Sigmoid colon (tissue), 7 donors: ENCODE data around the gene SMARCE1. TPM values are rescaled to one million over a fixed set of nuclear protein-coding genes. Genes with fewer than 3 reads are reported as not detected.

Experiments
- DNase-seq: peaks from one replicate; pipeline ENCODE4 v3.0.0-alpha.2; 2019
- H3K27ac ChIP-seq, 4 donors: fragments of 200-600 bp; sonication (generic); one replicate each; pipeline ENCODE4 v1.5.1; 2016 to 2019; ENCODE audit warnings: mild to moderate bottlenecking in 1 of 4
- H3K27me3 ChIP-seq, 3 donors: fragments of 200-600 bp; sonication (generic); one replicate each; pipeline ENCODE4 v1.5.1; 2019; ENCODE audit warnings: mild to moderate bottlenecking in 1 of 3
- H3K36me3 ChIP-seq, 4 donors: fragments of 200-600 bp; sonication (generic); one replicate each; pipeline ENCODE4 v1.5.1; 2016 to 2019
- H3K4me1 ChIP-seq, 4 donors: fragments of 200-600 bp; sonication (generic); one replicate each; pipeline ENCODE4 v1.5.1; 2017 to 2019
- H3K4me3 ChIP-seq, 4 donors: fragments of 200-600 bp; sonication (generic); one replicate each; pipeline ENCODE4 v1.5.1; 2017 to 2019; ENCODE audit warnings: mild to moderate bottlenecking in 2 of 4, moderate library complexity in 1 of 4
- H3K9me3 ChIP-seq, 4 donors: fragments of 200-600 bp in 3 of 4; sonication (generic) in 3 of 4; one replicate each; pipeline versions ENCODE4 v1.5.1 to v1.6.1; 2013 to 2019
- CTCF ChIP-seq, 4 experiments: fragments of 450-650 bp in 3 of 4; fragments of 200-600 bp in 1 of 4; IDR thresholded peaks; one replicate each; pipeline ENCODE4 v1.5.1; 2016 to 2019; ENCODE audit warnings: antibody characterized with exemption in 4 of 4, mild to moderate bottlenecking in 3 of 4, moderate library complexity in 2 of 4
- EP300 ChIP-seq, 4 donors: sonication (generic); formaldehyde crosslinking; IDR thresholded peaks; one replicate each; pipeline ENCODE4 v1.6.1; 2017; ENCODE audit warnings: antibody characterized with exemption in 4 of 4
- POLR2A ChIP-seq, 2 donors: fragments of 450-650 bp; IDR thresholded peaks; one replicate each; pipeline ENCODE4 v1.6.1; 2016; ENCODE audit warnings: antibody characterized with exemption in 2 of 2, mild to moderate bottlenecking in 2 of 2, moderate library complexity in 2 of 2
- POLR2AphosphoS5 ChIP-seq, 4 donors: sonication (generic); formaldehyde crosslinking; IDR thresholded peaks; one replicate each; pipeline ENCODE4 v1.6.1; 2017; ENCODE audit warnings: antibody characterized with exemption in 4 of 4
- WGBS, 2 donors: extraction: QIAGEN DNeasy Blood & Tissue Kit; methylation state at CpG; one replicate each; pipeline ENCODE4 v1.1.7; 2013; 5-methylcytosine and 5-hydroxymethylcytosine counted together
- intact Hi-C: fragments of 100-400 bp; cut with DNase I; formaldehyde crosslinking; loops from one replicate; pipeline ENCODE4 v1.15.1; 2023
- polyA plus RNA-seq, 3 donors: library from polyadenylated mRNA; stranded (reverse); fragments of 200-250 nt; gene quantifications; one replicate each; pipeline ENCODE4 v1.2.3, GENCODE V29; 2013
- total RNA-seq, 4 donors: library from RNA; depleted of rRNA; stranded (reverse); fragments of >200 nt; gene quantifications; one replicate each; pipeline ENCODE4 v1.1.0, GENCODE V29; 2016
- donor health status: healthy with polysubstance abuse.
- donor health status: Bipolar disorder and iron deficiency.
- donor health status: healthy.

SMARCE1 gene
- total and polyA plus RNA-seq, 7 donors: 68.2 to 120 (median 87.3) TPM

DNA sequence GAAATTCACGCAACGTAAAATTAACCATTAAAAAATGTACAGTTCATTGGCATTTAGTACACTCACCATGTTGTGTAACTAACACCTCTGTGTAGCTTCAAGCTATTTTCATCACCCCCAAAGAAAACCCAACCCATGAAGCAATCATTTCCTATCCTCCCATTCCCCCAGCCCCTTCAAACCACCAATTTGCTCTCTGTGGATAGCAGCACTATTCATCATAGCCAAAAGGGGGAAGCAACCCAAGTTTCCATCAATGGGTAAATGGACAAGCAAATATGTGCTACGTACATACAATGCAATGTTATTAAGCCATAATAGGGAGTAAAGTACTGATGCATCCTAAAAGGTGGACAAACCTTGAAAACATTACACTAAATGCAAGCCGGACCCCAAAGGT, 28.3 kb upstream of the SMARCE1 start:
- Histone ChIP-seq H3K27me3 (peaks cover 0 to 46% (median 0%) of the 10 kb centered on the region in 3 donors), H3K4me1 (no peaks in the 10 kb centered on the region), H3K4me3 (no peak overlapping the region), H3K27ac (no peak overlapping the region), H3K9me3 (no peaks in the 10 kb centered on the region), H3K36me3 (no peaks in the 10 kb centered on the region)
- intact Hi-C loops: no loop called here
- TF ChIP-seq CTCF (IDR thresholded peaks at IDR 0.05) (no peak), POLR2A (IDR thresholded peaks at IDR 0.05) (no peak), EP300 (IDR thresholded peaks at IDR 0.05) (no peak), POLR2AphosphoS5 (IDR thresholded peaks at IDR 0.05) (no peak)
- no peak for DNase-seq
- WGBS, 2 donors: 81 to 87% methylated on average over 4 of the region's 4 CpGs

- intact Hi-C loops: no loop called here
- no peaks in the 10 kb centered on the region for H3K36me3 ChIP-seq
- DNase-seq: no peak
- H3K9me3 ChIP-seq: no peaks in the 10 kb centered on the region
- TF ChIP-seq POLR2A (IDR thresholded peaks at IDR 0.05) (no peak), EP300 (IDR thresholded peaks at IDR 0.05) (no peak), CTCF (IDR thresholded peaks at IDR 0.05) (no peak), POLR2AphosphoS5 (IDR thresholded peaks at IDR 0.05) (no peak)
- H3K27me3 ChIP-seq: peaks cover 0 to 24% (median 0%) of the 10 kb centered on the region in 3 donors
- H3K27ac ChIP-seq: no peak overlapping the region
- H3K4me3 ChIP-seq: no peak overlapping the region
- WGBS, 2 donors: 92 to 93% methylated on average over 2 of the region's 2 CpGs
- no peaks in the 10 kb centered on the region for H3K4me1 ChIP-seq
These were observed 25.0 kb upstream of the SMARCE1 start for GRCh38 chr17:40672654-40673053.

DNA sequence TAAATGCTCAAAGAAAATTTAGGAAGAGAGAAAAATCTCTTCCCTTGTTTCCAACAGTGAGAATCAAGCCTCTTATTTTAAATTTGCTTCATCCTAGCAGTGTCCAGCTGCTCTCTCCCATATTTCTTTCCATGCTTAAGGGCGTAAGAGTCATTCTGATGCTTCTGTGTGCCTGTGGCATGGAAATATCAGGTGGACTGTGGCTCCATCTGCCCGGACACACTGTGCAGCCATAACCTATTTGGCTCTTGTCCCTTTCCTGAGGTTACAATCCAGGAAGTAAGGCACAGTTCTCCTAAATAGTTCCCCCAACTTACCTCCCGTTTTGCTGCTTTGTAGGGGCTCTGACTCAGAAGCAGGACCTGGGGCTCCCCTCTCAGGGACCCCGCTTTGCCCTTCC, 23.7 kb upstream of the SMARCE1 start:
- DNase-seq: no peak
- TF ChIP-seq POLR2AphosphoS5 (IDR thresholded peaks at IDR 0.05) (no peak), CTCF (IDR thresholded peaks at IDR 0.05) (no peak), POLR2A (IDR thresholded peaks at IDR 0.05) (no peak), EP300 (IDR thresholded peaks at IDR 0.05) (no peak)
- no peaks in the 10 kb centered on the region for H3K36me3 ChIP-seq
- no peak overlapping the region for H3K4me3 ChIP-seq
- H3K27me3 ChIP-seq: peaks cover 0 to 22% (median 0%) of the 10 kb centered on the region in 3 donors
- no peaks in the 10 kb centered on the region for H3K9me3 ChIP-seq
- intact Hi-C loops: no loop called here
- 48 to 51% methylated on average over 4 of the region's 4 CpGs for WGBS, 2 donors
- no peaks in the 10 kb centered on the region for H3K4me1 ChIP-seq
- no peak overlapping the region for H3K27ac ChIP-seq

GRCh38 chr17:40666331-40666730, 18.7 kb upstream of the SMARCE1 start:
- no peaks in the 10 kb centered on the region for H3K9me3 ChIP-seq
- no peak for DNase-seq
- intact Hi-C loops: no loop called here
- H3K27ac ChIP-seq: no peak overlapping the region
- H3K4me3 ChIP-seq: no peak overlapping the region
- H3K36me3 ChIP-seq: no peaks in the 10 kb centered on the region
- TF ChIP-seq POLR2AphosphoS5 (IDR thresholded peaks at IDR 0.05): no peak
- no peak for TF ChIP-seq CTCF (IDR thresholded peaks at IDR 0.05)
- no peak for TF ChIP-seq EP300 (IDR thresholded peaks at IDR 0.05)
- no peak for TF ChIP-seq POLR2A (IDR thresholded peaks at IDR 0.05)
- H3K27me3 ChIP-seq: peaks cover 0 to 28% (median 0%) of the 10 kb centered on the region in 3 donors
- no peaks in the 10 kb centered on the region for H3K4me1 ChIP-seq
